Hematopoietic multipotent progenitor cell treated with erythropoietin and hydrocortisone succinate and interleukin-3 and kit ligand, for 17 days (in vitro differentiated cells): ENCODE results near the gene UBA6.
"Not testable (repeated sequence)": the region's sequence is repeated elsewhere in the genome, so short reads cannot be mapped to it uniquely, and the experiment has no call there.

ENCODE experiments used
- DNase-seq: peaks from one replicate; pipeline ENCODE4 v3.0.0-alpha.2; 2015; ENCODE audit warnings: low spot score

The UBA6 gene

GRCh38 chr4:67660418-67660817 lies 40.5 kb downstream of the UBA6 start:
- DNase-seq = no peak

DNA sequence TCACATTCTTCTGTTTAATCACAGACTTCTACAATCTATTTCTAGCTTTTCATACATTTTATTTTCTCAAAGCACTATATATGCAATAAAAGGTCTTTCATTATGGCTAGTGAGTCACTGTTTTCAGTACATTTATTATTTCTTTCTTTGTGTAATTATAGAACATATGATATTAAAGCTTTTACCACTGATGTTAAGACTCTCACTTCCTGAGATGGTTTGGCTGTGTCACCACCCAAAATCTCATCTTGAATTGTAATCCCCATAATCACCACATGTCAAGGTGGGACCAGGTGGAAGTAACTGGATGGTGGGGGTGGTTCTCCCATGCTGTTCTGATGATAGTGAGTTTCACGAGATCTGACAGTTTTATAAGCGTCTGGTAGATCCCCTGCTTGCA lies 41.9 kb downstream of the UBA6 start:
- DNase-seq = no peak

DNA sequence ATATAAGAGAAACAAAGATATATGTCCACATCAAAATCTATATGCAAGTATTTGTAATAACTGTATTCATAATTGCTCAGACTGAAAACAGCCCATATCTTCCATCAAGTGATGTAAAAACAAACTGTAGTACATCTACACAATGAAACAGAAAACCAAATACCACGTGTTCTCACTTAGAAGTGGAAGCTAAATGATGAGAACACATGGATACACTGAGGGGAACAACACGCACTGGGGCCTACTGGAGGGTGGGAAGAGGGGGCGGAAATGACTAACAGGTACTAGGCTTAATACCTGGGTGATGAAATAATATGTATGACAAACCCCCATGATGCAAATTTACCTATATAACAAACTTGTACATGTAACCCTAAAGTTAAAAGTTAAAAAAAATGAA lies 42.7 kb downstream of the UBA6 start:
- DNase-seq = no peak

GRCh38 chr4:67651536-67651935 lies 49.4 kb downstream of the UBA6 start:
- no peak for DNase-seq

DNA sequence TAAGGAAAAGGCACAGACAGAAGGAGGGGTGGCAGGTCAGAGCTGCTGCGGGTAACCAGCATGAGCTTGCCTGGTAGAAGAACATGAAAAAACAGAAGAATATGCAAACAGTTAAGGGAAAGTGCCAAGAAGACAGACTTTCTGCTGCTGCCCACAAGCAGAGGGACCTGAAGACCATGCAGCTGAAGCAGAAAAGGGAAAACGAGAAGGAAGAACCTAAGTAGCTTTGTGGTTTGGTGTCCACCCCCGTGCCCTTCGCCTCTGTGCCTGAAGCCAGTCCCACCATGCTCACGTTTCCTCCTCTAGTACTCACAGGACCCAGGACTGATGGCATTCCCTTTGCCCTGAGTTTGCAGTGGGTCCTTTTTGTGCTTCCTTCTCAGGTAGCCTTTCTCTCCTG lies 62.8 kb downstream of the UBA6 start:
- DNase-seq = no peak

GRCh38 chr4:67636978-67637377 lies 64.0 kb downstream of the UBA6 start:
- not testable (repeated sequence) for DNase-seq

- no peak for DNase-seq
These were observed 65.6 kb downstream of the UBA6 start for GRCh38 chr4:67635331-67635730.

DNA sequence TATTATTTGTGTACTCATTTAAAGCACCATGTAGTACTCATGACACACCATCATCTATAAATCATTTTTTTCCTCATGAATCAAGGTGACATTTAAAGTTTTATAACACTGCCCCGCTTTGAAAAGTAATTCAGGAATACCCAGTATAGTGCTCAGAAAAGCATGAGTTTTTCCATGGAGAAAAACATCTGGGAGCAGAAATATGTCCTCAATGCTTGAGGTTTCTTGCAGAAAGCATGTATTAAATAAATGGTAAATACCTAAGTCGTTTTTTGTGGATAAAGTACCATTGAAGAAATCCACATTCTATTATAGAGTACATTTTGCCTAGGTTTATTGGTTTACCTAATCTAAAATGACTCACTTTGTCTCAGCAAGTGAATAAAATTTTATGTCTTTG lies 66.2 kb downstream of the UBA6 start:
- no peak for DNase-seq

- DNase-seq = no peak
These were observed 68.5 kb downstream of the UBA6 start for GRCh38 chr4:67632492-67632891.

DNA sequence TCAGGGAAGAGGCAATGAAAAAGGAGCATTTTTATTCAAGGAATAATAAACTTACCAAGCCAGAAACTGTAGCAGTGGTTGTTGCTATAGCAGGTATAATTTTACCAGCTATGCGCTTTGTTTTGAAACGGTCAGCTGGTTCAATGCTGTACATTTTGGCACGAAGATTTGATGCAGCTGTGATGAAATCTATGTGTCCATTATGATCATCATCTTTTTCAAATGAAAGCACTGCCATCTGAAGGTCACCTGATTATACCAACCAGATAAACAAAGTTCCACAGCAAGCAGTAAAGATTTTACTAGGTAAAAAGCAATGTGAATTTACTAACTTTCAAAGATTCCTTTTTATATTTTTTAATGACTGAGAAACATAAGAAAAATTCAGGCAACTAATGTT lies 76.0 kb downstream of the UBA6 start:
- DNase-seq = no peak

DNA sequence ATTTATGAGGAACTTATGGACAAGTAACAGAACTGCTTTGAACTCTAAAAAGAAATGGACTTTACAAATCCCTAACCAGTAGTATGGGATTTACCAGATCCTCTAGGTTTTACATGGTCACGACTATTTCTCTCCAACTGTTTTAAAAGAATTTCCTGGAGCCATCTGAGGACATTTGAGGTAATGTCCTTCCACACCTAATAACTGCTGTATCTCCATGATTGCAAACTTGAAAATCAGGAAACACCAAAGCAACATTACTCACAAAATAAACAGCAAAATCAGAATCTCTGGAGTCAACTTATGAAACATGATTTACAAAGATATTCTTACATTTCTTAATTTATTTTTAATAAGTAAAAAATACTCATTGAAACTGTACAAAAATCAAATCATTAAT lies 84.5 kb downstream of the UBA6 start:
- DNase-seq = no peak

GRCh38 chr4:67615119-67615518 lies 85.8 kb downstream of the UBA6 start:
- DNase-seq = no peak

- no peak for DNase-seq
These were observed 86.8 kb downstream of the UBA6 start for GRCh38 chr4:67614186-67614585.

GRCh38 chr4:67608027-67608426 lies 92.9 kb downstream of the UBA6 start:
- DNase-seq = no peak

DNA sequence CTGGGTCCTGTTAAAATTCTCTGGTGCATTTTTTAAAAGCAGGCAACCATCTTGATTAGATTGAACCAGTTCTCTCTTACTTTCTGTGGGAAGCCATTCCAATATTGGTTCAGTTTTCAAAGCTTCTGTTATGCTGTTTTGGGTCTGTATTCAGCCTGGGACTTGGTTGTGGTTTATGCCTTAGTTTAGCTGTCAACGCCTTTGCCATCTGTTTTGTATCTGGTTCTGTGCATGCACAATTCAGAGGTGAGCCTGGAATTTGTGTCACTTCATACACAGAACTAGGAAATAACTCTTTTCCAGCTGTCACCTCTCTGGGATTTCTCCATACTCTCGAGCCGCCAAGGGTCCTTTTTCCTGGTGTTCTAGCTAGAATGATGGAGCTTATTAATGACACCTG lies 96.2 kb downstream of the UBA6 start:
- DNase-seq = no peak

- DNase-seq = no peak
These were observed 97.0 kb downstream of the UBA6 start for GRCh38 chr4:67604029-67604381.

- DNase-seq = no peak
These were observed 97.5 kb downstream of the UBA6 start for GRCh38 chr4:67603310-67604028.

DNA sequence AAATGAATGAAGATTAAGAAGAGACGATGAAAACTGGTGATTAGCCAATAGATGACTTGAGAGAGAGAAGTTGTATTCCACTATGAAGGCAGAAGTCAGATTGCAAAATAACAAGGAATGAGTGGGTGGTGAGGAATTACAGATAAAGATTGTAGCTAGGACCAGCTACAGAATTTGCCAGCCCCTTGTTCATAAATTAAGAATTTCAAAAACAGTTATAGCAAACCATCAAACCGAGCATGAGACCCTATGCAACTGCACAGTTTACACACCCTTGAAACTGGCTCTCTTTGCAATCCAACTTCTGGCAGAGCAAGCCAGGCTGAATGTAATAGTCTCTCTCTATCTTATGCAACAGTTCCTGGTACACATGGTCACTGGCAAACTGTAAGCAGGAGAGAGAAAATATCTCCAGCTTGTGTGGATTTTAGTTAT lies 107.2 kb downstream of the UBA6 start:
- no peak for DNase-seq

GRCh38 chr4:67587156-67587555 lies 113.8 kb downstream of the UBA6 start:
- DNase-seq = no peak

- no peak for DNase-seq
These were observed 116.5 kb downstream of the UBA6 start for GRCh38 chr4:67584496-67584895.

GRCh38 chr4:67581913-67582312 lies 119.0 kb downstream of the UBA6 start:
- no peak for DNase-seq

DNA sequence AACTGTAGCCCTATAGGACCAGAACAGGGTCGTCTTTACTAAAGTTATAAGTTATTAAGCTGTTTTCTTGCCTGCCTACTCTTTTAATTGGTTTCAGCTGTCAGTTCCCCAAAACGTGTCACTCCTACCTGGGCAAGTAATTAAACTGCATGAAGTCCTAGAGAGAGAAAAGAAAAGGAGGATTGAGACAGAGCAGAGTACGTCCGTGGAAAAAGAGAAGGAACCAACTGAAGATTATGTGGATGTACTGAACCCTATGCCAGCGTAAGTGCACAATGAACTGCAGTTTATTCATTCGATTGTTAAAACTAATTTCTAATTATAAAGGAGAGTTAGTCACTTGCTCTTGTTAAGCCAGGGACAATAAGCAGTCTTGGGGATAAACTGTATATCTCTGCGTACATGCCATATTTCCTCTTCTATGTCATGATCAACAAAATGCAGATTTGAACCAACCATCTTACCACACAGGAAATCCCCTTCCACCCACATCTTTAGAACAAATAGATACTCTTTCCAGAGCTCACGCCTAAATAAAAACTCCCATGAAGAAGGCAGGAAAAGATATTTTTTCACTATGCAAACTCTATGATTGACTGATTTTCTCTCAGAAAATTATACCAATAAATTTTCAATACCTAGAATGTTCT lies 119.6 kb downstream of the UBA6 start:
- DNase-seq = no peak

DNA sequence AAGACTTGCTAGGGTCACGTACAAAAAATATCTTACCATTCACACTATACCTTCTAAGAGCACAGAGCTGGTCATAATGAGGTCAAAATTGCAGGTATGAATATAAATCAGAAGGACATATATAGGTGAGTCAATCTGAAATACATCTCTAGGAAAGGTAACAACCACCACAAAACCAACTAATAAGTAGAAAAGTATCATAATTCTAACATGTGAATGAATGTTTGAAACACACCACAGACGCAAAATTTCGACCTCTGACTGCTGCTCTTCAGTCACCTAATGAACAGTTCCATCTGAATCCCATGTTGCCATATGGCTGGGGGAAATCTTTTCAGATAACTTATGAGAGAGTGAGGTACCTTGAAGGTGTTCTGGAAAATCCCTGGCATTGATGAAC lies 120.4 kb downstream of the UBA6 start:
- no peak for DNase-seq

DNA sequence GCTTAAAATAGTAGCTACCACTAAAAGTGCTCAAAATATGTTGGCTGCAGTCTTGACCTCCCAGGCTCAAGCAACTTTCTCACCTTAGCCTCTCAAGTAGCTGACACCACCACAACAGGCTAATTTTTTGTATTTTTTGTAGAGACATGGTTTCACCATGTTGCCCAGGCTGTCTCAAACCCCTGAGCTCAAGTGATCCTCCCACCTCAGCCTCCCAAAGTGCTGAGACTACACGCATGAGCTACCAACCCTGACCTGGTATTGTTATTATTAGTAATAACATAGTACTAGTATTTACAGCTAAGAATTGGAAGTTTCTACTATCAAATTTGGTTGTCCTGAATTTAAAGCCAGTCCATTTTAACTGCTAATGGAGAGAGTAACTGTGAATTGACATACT lies 124.4 kb downstream of the UBA6 start:
- no peak for DNase-seq
